HG02798 (cell line): ENCODE results near the gene PRRX1.

ENCODE experiments used
- ATAC-seq: cut with Tn5 transposase; IDR thresholded peaks from one replicate; pipeline ENCODE4 v1.9.1; 2021; ENCODE audit warnings: mild to moderate bottlenecking; ENCODE audit not compliant: unreplicated experiment, poor library complexity

Gene PRRX1

GRCh38 chr1:170749959-170750358, 86.0 kb downstream of the PRRX1 start:
- no peak for ATAC-seq

- no peak for ATAC-seq
Measured at GRCh38 chr1:170755795-170756194, 91.9 kb downstream of the PRRX1 start.

- no peak for ATAC-seq
Measured at GRCh38 chr1:170758992-170759391, 95.1 kb downstream of the PRRX1 start.

- ATAC-seq, result no peak
Measured at GRCh38 chr1:170765279-170765678, 101.3 kb downstream of the PRRX1 start.

- no peak for ATAC-seq
Measured at GRCh38 chr1:170765712-170766330, 101.9 kb downstream of the PRRX1 start.

GRCh38 chr1:170768929-170769328, 105.0 kb downstream of the PRRX1 start:
- no peak for ATAC-seq

GRCh38 chr1:170769691-170770090, 105.8 kb downstream of the PRRX1 start:
- no peak for ATAC-seq

GRCh38 chr1:170770254-170770653, 106.3 kb downstream of the PRRX1 start:
- ATAC-seq, result no peak

GRCh38 chr1:170776252-170776651, 112.3 kb downstream of the PRRX1 start:
- ATAC-seq, result no peak

- no peak for ATAC-seq
Measured at GRCh38 chr1:170776777-170777176, 112.8 kb downstream of the PRRX1 start.
